Endothelial cell (in vitro differentiated cells): Measurements from ENCODE around the gene FARP2. TPM values are rescaled to one million over a fixed set of nuclear protein-coding genes. Genes with fewer than 3 reads are reported as not detected.

Experiments used
- DNase-seq: peaks from one replicate; pipeline ENCODE4 v3.0.0; 2021; ENCODE audit warnings: low spot score
- H3K27ac Mint-ChIP-seq: one replicate; pipeline ENCODE4 v1.8.0; 2021; ENCODE audit warnings: mixed read lengths, inconsistent platforms; ENCODE audit not compliant: unreplicated experiment
- H3K27me3 Mint-ChIP-seq: one replicate; pipeline ENCODE4 v1.8.0; 2021; ENCODE audit warnings: mild to moderate bottlenecking, moderate library complexity, mixed read lengths, inconsistent platforms; ENCODE audit not compliant: unreplicated experiment
- H3K36me3 Mint-ChIP-seq: one replicate; pipeline ENCODE4 v1.8.0; 2021; ENCODE audit warnings: mild to moderate bottlenecking, low read depth, mixed read lengths, inconsistent platforms; ENCODE audit not compliant: unreplicated experiment
- H3K4me1 Mint-ChIP-seq: one replicate; pipeline ENCODE4 v1.8.0; 2021; ENCODE audit warnings: mild to moderate bottlenecking, mixed read lengths, inconsistent platforms; ENCODE audit not compliant: unreplicated experiment
- H3K4me3 Mint-ChIP-seq: one replicate; pipeline ENCODE4 v1.8.0; 2021; ENCODE audit warnings: mild to moderate bottlenecking, mixed read lengths, inconsistent platforms; ENCODE audit not compliant: unreplicated experiment
- H3K9me3 Mint-ChIP-seq: one replicate; pipeline ENCODE4 v1.8.0; 2021; ENCODE audit warnings: mixed read lengths, inconsistent platforms; ENCODE audit not compliant: unreplicated experiment
- CTCF ChIP-seq: fragments of 200-600 bp; sonication (generic); IDR thresholded peaks from one replicate; pipeline ENCODE4 v1.5.0; 2021; ENCODE audit warnings: antibody characterized with exemption; ENCODE audit not compliant: unreplicated experiment
- total RNA-seq: library from RNA; stranded (reverse); fragmentation: NEBNext Ultra II Directional; extraction: Animal tissue kit (Norgen Biotek cat#: 25700); gene quantifications from one replicate; pipeline ENCODE4 v1.2.1, GENCODE V29; 2021; ENCODE audit not compliant: unreplicated experiment

FARP2 gene
- total RNA-seq, 1 donor from 2014 or later = 19.1 TPM

DNA sequence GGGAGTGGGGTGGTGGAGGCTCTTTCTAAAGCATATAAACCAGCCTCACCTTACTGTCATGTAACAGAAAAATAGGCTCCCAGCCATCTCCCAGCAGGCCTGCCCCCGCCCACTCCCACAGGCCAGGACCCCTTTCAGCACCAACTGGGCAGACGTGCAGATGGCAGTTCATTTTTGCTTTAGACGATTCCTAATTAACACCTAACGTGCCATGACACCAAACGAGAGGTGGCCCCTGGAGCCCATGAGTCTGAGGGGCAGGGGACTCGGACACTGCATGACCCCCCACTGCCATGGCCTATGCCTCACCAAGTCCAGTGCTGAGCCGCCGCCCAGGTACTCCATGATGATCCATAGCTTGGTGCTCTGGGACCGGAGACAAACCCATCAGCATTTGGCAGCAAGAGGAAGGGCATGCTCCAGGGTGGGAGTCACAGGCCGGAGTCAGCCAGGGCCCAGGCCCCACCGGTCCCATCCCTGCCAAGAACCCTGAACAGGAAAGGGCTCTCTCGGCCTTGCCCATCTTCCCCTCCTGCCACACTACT is 144.4 kb downstream of the FARP2 start:
- DNase-seq = no peak
- Mint-ChIP-seq H3K4me3 (no peak overlapping the region), H3K27ac (no peak overlapping the region), H3K36me3 (peaks cover 7% of the 10 kb centered on the region), H3K4me1 (peaks cover 2% of the 10 kb centered on the region), H3K9me3 (no peaks in the 10 kb centered on the region), H3K27me3 (peaks cover 15% of the 10 kb centered on the region)
- TF ChIP-seq CTCF = no peak

GRCh38 chr2:241501099-241501541 is 145.0 kb downstream of the FARP2 start:
- H3K36me3 Mint-ChIP-seq = peaks cover 7% of the 10 kb centered on the region
- H3K27me3 Mint-ChIP-seq = peaks cover 15% of the 10 kb centered on the region
- no peak overlapping the region for H3K27ac Mint-ChIP-seq
- H3K4me3 Mint-ChIP-seq = no peak overlapping the region
- H3K4me1 Mint-ChIP-seq = peaks cover 3% of the 10 kb centered on the region
- DNase-seq = no peak
- no peaks in the 10 kb centered on the region for H3K9me3 Mint-ChIP-seq
- no peak for TF ChIP-seq CTCF

- Mint-ChIP-seq H3K36me3 (peaks cover 7% of the 10 kb centered on the region), H3K27me3 (peaks cover 15% of the 10 kb centered on the region), H3K4me1 (peaks cover 3% of the 10 kb centered on the region), H3K27ac (no peak overlapping the region), H3K9me3 (no peaks in the 10 kb centered on the region), H3K4me3 (no peak overlapping the region)
- TF ChIP-seq CTCF = no peak
- no peak for DNase-seq
These were observed 145.5 kb downstream of the FARP2 start for GRCh38 chr2:241501551-241501950.

DNA sequence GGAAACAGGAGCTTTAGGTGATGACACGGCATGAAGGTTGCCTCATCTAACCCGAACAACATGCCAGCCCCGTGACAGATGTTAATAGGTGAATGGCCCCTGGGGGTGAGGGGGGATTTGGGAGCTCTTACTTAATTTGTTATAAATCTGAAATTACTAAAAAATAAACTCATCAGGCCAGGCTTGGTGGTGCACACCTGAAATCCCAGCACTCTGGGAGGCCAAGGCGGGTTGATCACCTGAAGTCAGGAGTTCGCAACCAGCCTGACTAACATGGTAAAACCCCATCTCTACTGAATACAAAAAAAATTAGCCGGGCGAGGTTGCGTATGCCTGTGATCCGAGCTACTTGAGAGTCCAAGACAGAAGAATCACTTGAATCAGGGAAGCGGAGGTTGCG is 146.2 kb downstream of the FARP2 start:
- H3K27ac Mint-ChIP-seq = no peak overlapping the region

More for the DNA sequence above, 146.2 kb downstream of the FARP2 start:
- no peak for TF ChIP-seq CTCF
- peaks cover 10% of the 10 kb centered on the region for H3K4me1 Mint-ChIP-seq
- H3K27me3 Mint-ChIP-seq = peaks cover 19% of the 10 kb centered on the region
- no peak overlapping the region for H3K4me3 Mint-ChIP-seq
- DNase-seq = no peak
- no peaks in the 10 kb centered on the region for H3K9me3 Mint-ChIP-seq
- peaks cover 12% of the 10 kb centered on the region for H3K36me3 Mint-ChIP-seq
